Neural progenitor cell (in vitro differentiated cells): ENCODE measurements around the gene EDC4.

ENCODE experiments used
- CTCF ChIP-seq: fragments of 200-600 bp; sonication (generic); IDR thresholded peaks from 2 replicates; pipeline ENCODE4 v1.5.1; 2017; ENCODE audit warnings: antibody characterized with exemption, mild to moderate bottlenecking
- EZH2phosphoT487 ChIP-seq: fragments of 200-600 bp; sonication (generic); IDR thresholded peaks from 2 replicates; pipeline ENCODE4 v1.6.1; 2017; ENCODE audit warnings: antibody characterized with exemption

- TF ChIP-seq CTCF = no peak
- no peak for TF ChIP-seq EZH2phosphoT487
Observed at GRCh38 chr16:67855789-67856188, 17.1 kb upstream of the EDC4 start.
